ENCODE results near the gene KCNS1. TPM values are rescaled to one million over a fixed set of nuclear protein-coding genes. Genes with fewer than 3 reads are reported as not detected.

KCNS1 gene
- total and polyA plus RNA-seq, 8 donors: 0.05 to 0.99 (median 0.08) TPM; not detected in 1

DNA sequence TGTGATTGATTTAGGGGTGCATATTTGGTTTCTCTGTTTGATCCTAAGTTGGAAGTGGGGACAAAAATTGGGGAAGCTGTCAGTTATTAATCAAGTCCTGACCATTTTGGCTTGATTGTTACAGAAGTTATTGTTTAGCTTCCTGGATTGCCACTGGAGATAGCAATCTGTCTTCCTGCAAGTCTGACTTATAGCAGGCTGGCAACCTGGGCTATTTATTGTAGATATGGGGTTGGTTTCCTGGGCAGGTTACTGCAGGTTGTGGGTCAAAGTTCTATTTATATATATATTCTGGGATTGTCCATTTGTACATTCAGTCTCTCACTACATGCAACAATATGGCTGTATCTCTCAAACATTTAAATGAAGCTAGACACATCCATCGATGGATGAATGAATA, 17.8 kb downstream of the KCNS1 start:
- no peak overlapping the region for H3K4me3 ChIP-seq
- no peaks in the 10 kb centered on the region for H3K27me3 ChIP-seq
- intact Hi-C loops (cut with DNase I): no loop called here
- TF ChIP-seq, protein P1, sequence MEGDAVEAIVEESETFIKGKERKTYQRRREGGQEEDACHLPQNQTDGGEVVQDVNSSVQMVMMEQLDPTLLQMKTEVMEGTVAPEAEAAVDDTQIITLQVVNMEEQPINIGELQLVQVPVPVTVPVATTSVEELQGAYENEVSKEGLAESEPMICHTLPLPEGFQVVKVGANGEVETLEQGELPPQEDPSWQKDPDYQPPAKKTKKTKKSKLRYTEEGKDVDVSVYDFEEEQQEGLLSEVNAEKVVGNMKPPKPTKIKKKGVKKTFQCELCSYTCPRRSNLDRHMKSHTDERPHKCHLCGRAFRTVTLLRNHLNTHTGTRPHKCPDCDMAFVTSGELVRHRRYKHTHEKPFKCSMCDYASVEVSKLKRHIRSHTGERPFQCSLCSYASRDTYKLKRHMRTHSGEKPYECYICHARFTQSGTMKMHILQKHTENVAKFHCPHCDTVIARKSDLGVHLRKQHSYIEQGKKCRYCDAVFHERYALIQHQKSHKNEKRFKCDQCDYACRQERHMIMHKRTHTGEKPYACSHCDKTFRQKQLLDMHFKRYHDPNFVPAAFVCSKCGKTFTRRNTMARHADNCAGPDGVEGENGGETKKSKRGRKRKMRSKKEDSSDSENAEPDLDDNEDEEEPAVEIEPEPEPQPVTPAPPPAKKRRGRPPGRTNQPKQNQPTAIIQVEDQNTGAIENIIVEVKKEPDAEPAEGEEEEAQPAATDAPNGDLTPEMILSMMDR (IDR thresholded peaks at IDR 0.05): no peak
- DNase-seq (no peak), ATAC-seq (no peak)
- H3K9me3 ChIP-seq: peaks cover 0 to 11% of the 10 kb centered on the region in 2 donors
- peaks cover 0 to 53% of the 10 kb centered on the region in 2 donors for H3K36me3 ChIP-seq
- H3K27ac ChIP-seq: no peak overlapping the region
- H3K4me1 ChIP-seq: no peaks in the 10 kb centered on the region

DNA sequence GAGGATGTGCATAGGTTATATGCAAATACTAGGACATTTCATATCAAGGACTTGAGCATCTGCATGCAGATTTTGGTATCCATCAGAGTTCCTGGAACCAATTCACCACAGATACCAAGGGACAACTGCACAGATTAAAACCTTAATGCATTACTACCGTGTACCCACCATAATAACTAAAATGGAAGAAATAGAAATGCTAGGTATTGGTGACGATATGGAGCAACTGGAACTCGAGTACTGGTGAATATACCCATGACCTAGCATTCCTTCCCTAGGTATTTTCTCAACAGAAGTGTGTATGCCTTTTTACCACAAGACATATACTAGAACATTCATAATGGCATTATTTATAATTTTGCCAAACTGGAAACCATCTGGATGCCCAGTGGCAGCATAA, 18.5 kb downstream of the KCNS1 start:
- Histone ChIP-seq H3K36me3 (peaks cover 0 to 60% of the 10 kb centered on the region in 2 donors), H3K4me1 (no peaks in the 10 kb centered on the region), H3K27me3 (no peaks in the 10 kb centered on the region), H3K9me3 (peaks cover 0 to 11% of the 10 kb centered on the region in 2 donors), H3K4me3 (no peak overlapping the region), H3K27ac (no peak overlapping the region)
- TF ChIP-seq, protein P1 (IDR thresholded peaks at IDR 0.05): no peak
- DNase-seq (no peak), ATAC-seq (no peak)
- intact Hi-C loops (cut with DNase I): no loop called here

DNA sequence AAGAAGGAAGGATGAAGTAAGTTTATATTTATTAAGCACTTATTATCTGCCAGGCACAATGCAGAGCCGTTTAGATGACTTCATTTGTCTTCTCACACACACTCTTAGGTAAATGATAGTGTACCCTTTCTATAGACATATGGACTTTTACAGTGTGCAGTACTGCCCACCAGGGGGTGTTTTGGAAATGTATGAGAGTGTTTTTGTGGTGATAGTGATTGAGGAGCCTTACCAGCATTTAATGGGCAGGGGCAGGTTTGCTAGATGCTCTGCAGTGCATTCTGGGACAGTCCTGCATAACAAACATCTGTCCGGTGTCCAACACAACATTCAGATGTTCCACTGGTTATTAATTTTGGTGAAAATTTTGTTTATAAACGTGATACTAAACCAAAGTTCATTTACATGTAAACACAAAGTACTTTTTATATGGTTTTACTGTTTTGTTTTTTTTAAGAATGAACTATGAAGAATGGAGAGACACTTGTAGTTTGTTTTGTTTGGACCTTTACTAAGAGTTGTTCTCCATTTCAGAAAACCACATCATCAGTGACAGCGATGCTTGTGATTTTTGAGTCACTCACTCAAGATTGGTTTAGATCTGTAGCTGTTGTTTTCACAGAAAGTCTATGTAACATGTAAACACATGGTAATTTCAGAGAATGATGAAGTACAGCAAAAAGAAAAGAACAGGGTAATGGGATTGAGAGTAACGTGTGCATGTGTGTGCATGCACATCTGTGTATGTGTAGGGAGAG, 19.9 kb downstream of the KCNS1 start:
- Histone ChIP-seq H3K4me3 (no peak overlapping the region), H3K9me3 (peaks cover 0 to 11% of the 10 kb centered on the region in 2 donors), H3K27ac (no peak overlapping the region), H3K36me3 (peaks cover 0 to 70% of the 10 kb centered on the region in 2 donors), H3K4me1 (no peaks in the 10 kb centered on the region), H3K27me3 (no peaks in the 10 kb centered on the region)
- no peak for DNase-seq
- TF ChIP-seq, protein P1 (IDR thresholded peaks at IDR 0.05): no peak
- intact Hi-C loops (cut with DNase I): no loop called here
- ATAC-seq: no peak

DNA sequence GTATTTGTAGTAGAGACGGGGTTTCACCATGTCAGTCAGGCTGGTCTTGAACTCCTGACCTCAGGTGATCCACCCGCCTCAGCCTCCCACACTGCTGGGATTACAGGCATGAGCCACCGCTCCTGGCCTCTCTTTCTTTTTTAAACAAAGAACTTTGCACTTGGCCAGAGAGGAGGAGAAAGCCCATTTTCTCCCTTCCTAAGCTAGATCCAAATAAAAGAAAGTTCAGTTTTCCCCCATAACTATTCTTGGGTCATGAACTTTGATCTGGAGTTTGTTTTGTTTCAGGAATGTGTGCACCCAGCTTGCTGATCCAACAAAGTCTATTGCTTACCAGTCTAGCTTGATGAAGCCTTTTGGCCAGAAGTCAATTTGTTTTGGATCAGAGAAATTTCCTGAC, 23.4 kb downstream of the KCNS1 start:
- TF ChIP-seq, protein P1 (IDR thresholded peaks at IDR 0.05): no peak
- peaks cover 0 to 94% of the 10 kb centered on the region in 2 donors for H3K36me3 ChIP-seq
- no peak for ATAC-seq
- H3K27ac ChIP-seq: no peak overlapping the region
- H3K27me3 ChIP-seq: no peaks in the 10 kb centered on the region
- no peaks in the 10 kb centered on the region for H3K4me1 ChIP-seq
- no peak for DNase-seq
- intact Hi-C loops (cut with DNase I): no loop called here
- H3K4me3 ChIP-seq: no peak overlapping the region
- H3K9me3 ChIP-seq: peaks cover 0 to 10% of the 10 kb centered on the region in 2 donors

DNA sequence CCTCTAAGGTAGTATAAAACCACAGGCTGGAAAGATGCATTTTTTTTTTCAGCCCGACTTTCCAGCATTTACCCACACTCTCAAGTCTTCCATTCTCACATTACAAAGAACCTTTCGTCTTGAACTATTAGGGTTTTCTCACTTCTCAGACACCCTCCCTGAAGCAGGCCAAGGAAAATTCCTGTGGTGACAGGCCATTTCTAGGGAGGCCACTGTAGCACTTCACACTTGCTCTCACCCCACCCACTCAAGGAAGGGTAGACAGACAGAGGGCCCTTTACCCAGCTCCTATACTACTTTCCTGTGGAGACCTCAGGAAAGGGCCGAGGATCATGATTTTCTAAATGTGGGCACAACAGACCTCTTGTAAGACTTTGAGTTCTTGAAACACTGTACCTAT, 27.7 kb downstream of the KCNS1 start:
- intact Hi-C loops (cut with DNase I): no loop called here
- H3K4me3 ChIP-seq: no peak overlapping the region
- H3K9me3 ChIP-seq: no peaks in the 10 kb centered on the region
- DNase-seq (no peak), ATAC-seq (peak; percentile 32)
- no peak overlapping the region for H3K27ac ChIP-seq
- TF ChIP-seq, protein P1 (IDR thresholded peaks at IDR 0.05): no peak
- peaks cover 0 to 56% of the 10 kb centered on the region in 2 donors for H3K36me3 ChIP-seq
- no peaks in the 10 kb centered on the region for H3K27me3 ChIP-seq
- H3K4me1 ChIP-seq: no peaks in the 10 kb centered on the region

All from left lung (tissue), 10 donors.